NCI-H345 (cell line): ENCODE results near the gene ELK3.
"Not testable (repeated sequence)": the region's sequence is repeated elsewhere in the genome, so short reads cannot be mapped to it uniquely, and the experiment has no call there.

Source experiments
- DNase-seq: peaks from one replicate; lab custom pipeline; 2025; lab: John Stamatoyannopoulos, UW

ELK3 gene

GRCh38 chr12:96303653-96304052 is 109.5 kb downstream of the ELK3 start:
- no peak for DNase-seq

DNA sequence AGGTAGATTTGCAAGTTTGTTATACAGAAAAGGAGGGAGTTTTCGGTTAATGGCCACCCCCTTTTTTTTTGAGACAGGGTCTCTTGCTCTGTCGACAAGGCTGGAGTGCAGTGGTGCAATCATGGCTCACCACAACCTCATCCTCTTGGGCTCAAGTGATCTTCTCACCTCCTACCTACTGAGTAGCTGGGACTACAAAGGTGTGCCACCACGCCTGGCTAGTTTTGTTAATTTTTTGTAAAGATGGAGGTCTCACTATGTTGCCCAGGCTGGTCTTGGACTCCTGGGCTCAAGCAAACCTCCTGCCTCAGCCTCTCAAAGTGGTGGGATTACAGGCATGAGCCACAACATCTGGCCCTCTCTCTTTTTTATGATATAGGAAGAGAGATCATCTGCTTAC is 111.5 kb downstream of the ELK3 start:
- no peak for DNase-seq

GRCh38 chr12:96308881-96309280 is 114.7 kb downstream of the ELK3 start:
- DNase-seq: no peak

- no peak for DNase-seq
Measured at GRCh38 chr12:96310067-96310466, 115.9 kb downstream of the ELK3 start.

GRCh38 chr12:96311191-96311590 is 117.0 kb downstream of the ELK3 start:
- no peak for DNase-seq

DNA sequence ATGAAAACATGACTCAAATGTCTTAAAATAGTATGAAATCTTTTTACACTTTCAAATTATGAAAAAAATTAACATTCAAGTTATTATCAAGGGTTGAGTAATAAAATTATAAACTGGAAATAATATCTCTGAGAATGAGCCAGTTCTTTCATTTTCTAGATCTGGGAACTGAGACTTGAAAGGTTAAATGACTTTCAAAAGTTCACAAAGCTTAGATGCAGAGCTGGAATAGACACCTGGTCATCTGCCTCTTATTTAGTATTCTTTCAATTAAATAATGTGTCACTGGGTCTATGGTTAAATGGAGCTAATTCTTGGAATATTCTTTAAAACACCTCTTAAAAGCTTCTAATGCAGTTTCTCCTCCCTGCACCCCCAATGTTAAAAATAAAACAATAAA is 119.4 kb downstream of the ELK3 start:
- no peak for DNase-seq

GRCh38 chr12:96314723-96315122 is 120.5 kb downstream of the ELK3 start:
- no peak for DNase-seq

- peak; percentile 51 for DNase-seq
Measured at GRCh38 chr12:96315741-96316481, 121.7 kb downstream of the ELK3 start.

- DNase-seq: not testable (repeated sequence)
Measured at GRCh38 chr12:96317801-96318200, 123.6 kb downstream of the ELK3 start.
